Fibroblast of lung (primary cell): ENCODE results near the gene PDX1.
A peak's percentile ranks its signal among the peaks of the same experiment; 100 is the strongest.

Source experiments
- CTCF ChIP-seq, 2 donors: IDR thresholded peaks in 1 of 2; conservative IDR thresholded peaks in 1 of 2; 1 replicate in 1 of 2; 2 replicates in 1 of 2; pipeline ENCODE4 v1.5.1; 2011 to 2012; ENCODE audit warnings: low read length in 2 of 2, control low read depth in 1 of 2, inconsistent platforms in 1 of 2, low read depth in 1 of 2, mild to moderate bottlenecking in 1 of 2
- EZH2 ChIP-seq: IDR thresholded peaks from 2 replicates; pipeline ENCODE4 v1.5.1; 2012; ENCODE audit warnings: low read length, control low read depth, mild to moderate bottlenecking; ENCODE audit errors: missing control alignments

GRCh38 chr13:27921961-27922882 lies 2.4 kb downstream of the PDX1 start:
- TF ChIP-seq CTCF (conservative IDR thresholded peaks at IDR 0.05 in 1 of 2, IDR thresholded peaks at IDR 0.05 in 1 of 2; ENCODE audit: low read depth in 1 of 2, low read length in 2 of 2) (no peak), EZH2 (peak; percentile 67)
